ENCODE results near the gene ABCA13. TPM values are rescaled to one million over a fixed set of nuclear protein-coding genes. Genes with fewer than 3 reads are reported as not detected.

The ABCA13 gene
- total RNA-seq, 4 donors from 2014 or later: under 0.01 to 0.26 (median 0.06) TPM; not detected in 1

DNA sequence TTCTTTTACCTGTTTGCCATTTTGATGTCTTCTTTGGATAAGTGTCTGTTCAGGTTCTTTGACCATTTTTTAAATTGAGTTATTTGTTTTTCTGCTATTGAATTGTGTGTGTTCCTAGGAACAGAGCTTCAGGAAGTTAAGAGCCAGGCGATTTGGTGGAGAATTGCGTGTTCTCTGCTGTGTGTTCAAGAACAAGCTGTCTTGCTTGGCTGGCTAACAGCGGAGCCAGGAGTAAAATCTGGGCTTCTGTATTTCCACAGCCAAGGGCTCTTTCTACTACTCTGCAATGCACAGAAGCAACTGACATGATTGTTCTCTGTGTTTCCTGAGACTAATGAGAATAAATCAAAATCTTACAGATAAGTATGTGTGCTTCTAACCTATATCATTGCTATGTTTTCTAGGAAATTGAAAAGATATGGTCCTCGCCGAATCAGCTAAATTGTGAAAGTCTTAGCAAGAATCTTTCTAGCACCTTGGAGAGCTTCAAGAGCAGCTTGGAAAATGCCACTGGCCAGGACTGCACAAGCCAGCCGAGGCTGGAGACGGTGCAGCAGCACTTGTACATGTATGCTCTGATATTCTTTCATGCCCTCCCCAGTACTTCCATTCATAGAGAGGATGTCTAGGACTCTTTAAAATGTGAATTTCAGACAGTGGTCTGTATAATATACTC is 124.2 kb downstream of the ABCA13 start:
- H3K4me1 ChIP-seq: no peaks in the 10 kb centered on the region
- intact Hi-C loops (cut with DNase I): loop anchor here (10.0 kb wide), 1 partner anchor 1559 kb away; no protein-coding TSS in a partner anchor
- H3K27me3 ChIP-seq: no peaks in the 10 kb centered on the region
- 60% methylated on average over 7 of the region's 7 CpGs for WGBS
- no peaks in the 10 kb centered on the region for H3K9me3 ChIP-seq
- H3K36me3 ChIP-seq: no peaks in the 10 kb centered on the region
- H3K4me3 ChIP-seq: no peak overlapping the region
- no peak overlapping the region for H3K27ac ChIP-seq (replicated peaks in 1 of 4)
- no peak for TF ChIP-seq EP300 (IDR thresholded peaks at IDR 0.05)
- no peak for TF ChIP-seq POLR2AphosphoS5 (IDR thresholded peaks at IDR 0.05)
- TF ChIP-seq, protein P1, sequence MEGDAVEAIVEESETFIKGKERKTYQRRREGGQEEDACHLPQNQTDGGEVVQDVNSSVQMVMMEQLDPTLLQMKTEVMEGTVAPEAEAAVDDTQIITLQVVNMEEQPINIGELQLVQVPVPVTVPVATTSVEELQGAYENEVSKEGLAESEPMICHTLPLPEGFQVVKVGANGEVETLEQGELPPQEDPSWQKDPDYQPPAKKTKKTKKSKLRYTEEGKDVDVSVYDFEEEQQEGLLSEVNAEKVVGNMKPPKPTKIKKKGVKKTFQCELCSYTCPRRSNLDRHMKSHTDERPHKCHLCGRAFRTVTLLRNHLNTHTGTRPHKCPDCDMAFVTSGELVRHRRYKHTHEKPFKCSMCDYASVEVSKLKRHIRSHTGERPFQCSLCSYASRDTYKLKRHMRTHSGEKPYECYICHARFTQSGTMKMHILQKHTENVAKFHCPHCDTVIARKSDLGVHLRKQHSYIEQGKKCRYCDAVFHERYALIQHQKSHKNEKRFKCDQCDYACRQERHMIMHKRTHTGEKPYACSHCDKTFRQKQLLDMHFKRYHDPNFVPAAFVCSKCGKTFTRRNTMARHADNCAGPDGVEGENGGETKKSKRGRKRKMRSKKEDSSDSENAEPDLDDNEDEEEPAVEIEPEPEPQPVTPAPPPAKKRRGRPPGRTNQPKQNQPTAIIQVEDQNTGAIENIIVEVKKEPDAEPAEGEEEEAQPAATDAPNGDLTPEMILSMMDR (IDR thresholded peaks at IDR 0.05): no peak
- no peak for TF ChIP-seq POLR2A (IDR thresholded peaks at IDR 0.05; ENCODE audit: low read depth)
- DNase-seq (ENCODE audit: extremely low spot score): peak; percentile 37

- TF ChIP-seq POLR2A (IDR thresholded peaks at IDR 0.05; ENCODE audit: low read depth) (no peak), POLR2AphosphoS5 (IDR thresholded peaks at IDR 0.05) (no peak), EP300 (IDR thresholded peaks at IDR 0.05) (no peak)
- TF ChIP-seq, protein P1 (IDR thresholded peaks at IDR 0.05): no peak
- no peaks in the 10 kb centered on the region for H3K36me3 ChIP-seq
- 29% methylated on average over 2 of the region's 2 CpGs for WGBS
- H3K9me3 ChIP-seq: no peaks in the 10 kb centered on the region
- intact Hi-C loops (cut with DNase I): loop anchor here (10.0 kb wide), 1 partner anchor 1558 kb away; no protein-coding TSS in a partner anchor
- no peak overlapping the region for H3K27ac ChIP-seq (replicated peaks in 1 of 4)
- H3K4me3 ChIP-seq: no peak overlapping the region
- DNase-seq (ENCODE audit: extremely low spot score): peak; percentile 42
- H3K27me3 ChIP-seq: no peaks in the 10 kb centered on the region
- H3K4me1 ChIP-seq: no peaks in the 10 kb centered on the region
Observed at GRCh38 chr7:48296966-48297365, 125.7 kb downstream of the ABCA13 start.

DNA sequence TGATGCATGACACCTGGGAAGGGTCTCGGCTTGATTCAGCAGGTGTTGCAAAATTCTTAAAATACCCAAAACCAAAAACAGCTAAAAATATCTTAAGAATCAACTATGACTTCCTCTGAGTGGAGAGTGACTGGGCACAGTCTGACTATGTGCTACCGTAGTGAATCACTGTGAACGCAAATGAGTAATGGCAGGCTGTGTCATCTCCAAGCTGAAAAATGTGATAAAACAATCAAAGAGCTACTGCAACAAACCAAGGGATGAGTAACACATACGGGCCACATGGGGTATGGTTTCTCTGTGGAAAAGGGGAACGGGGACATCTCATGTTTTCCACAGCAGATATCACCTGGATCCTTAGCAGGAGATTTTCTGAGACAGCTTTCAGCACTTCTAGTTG is 127.5 kb downstream of the ABCA13 start:
- Histone ChIP-seq H3K4me3 (no peak overlapping the region), H3K27me3 (no peaks in the 10 kb centered on the region), H3K27ac (replicated peaks in 1 of 4) (no peak overlapping the region), H3K9me3 (no peaks in the 10 kb centered on the region), H3K4me1 (no peaks in the 10 kb centered on the region), H3K36me3 (no peaks in the 10 kb centered on the region)
- intact Hi-C loops (cut with DNase I): loop anchor here (10.0 kb wide), 1 partner anchor 1556 kb away; no protein-coding TSS in a partner anchor
- peak; percentile 42 for DNase-seq (ENCODE audit: extremely low spot score)
- WGBS: 40% methylated on average over 5 of the region's 5 CpGs
- no peak for TF ChIP-seq POLR2AphosphoS5 (IDR thresholded peaks at IDR 0.05)
- TF ChIP-seq POLR2A (IDR thresholded peaks at IDR 0.05; ENCODE audit: low read depth): no peak
- no peak for TF ChIP-seq EP300 (IDR thresholded peaks at IDR 0.05)
- TF ChIP-seq, protein P1 (IDR thresholded peaks at IDR 0.05): no peak

DNA sequence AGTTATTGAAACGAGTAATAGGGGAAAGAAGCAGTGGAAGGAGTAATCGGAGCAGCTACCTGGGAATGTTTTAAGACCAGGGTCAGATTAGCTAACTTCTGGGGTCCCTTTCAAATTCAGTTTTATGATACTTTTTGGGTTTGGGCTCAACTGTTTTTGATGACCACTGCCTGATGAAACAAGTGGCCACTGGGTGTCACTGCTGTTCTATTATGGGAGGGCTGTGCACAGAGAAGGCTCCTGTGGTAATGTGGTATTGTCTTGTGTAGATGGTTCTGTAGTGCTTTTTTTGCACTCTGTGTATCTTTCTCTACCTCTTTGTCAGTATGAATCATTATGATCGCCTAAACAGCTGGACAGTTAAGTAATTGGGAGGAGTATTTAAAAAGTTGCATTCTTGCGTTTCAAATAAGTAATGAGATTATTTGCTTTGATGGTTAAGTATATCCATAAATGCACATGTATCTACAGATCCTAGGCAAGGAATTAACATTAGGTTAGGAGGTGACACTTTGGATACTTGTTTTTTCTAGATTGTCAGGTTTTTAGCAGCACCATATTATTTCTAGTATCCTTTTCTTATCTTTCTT is 128.4 kb downstream of the ABCA13 start:
- TF ChIP-seq, protein P1 (IDR thresholded peaks at IDR 0.05): peak; percentile 42 to 50 (median 42)
- TF ChIP-seq POLR2A (IDR thresholded peaks at IDR 0.05; ENCODE audit: low read depth) (no peak), POLR2AphosphoS5 (IDR thresholded peaks at IDR 0.05) (no peak), EP300 (IDR thresholded peaks at IDR 0.05) (no peak)
- H3K4me1 ChIP-seq: no peaks in the 10 kb centered on the region
- intact Hi-C loops (cut with DNase I): loop anchor here (10.0 kb wide), 1 partner anchor 1555 kb away; no protein-coding TSS in a partner anchor
- peak; percentile 45 for DNase-seq (ENCODE audit: extremely low spot score)
- no peaks in the 10 kb centered on the region for H3K9me3 ChIP-seq
- whole genome bisulfite sequencing: 37% methylated on average over 4 of the region's 4 CpGs
- H3K36me3 ChIP-seq: no peaks in the 10 kb centered on the region
- H3K27me3 ChIP-seq: no peaks in the 10 kb centered on the region
- no peak overlapping the region for H3K27ac ChIP-seq (replicated peaks in 1 of 4)
- H3K4me3 ChIP-seq: no peak overlapping the region

All from esophagus muscularis mucosa (tissue), 4 donors.